Activated CD4-positive, alpha-beta T cell treated with anti-CD3 and anti-CD28 coated beads for 1 hour (primary cell): ENCODE data around the gene PHKG1.
A peak's percentile ranks its signal among the peaks of the same experiment; 100 is the strongest.
"Not testable (repeated sequence)": the region's sequence is repeated elsewhere in the genome, so short reads cannot be mapped to it uniquely, and the experiment has no call there.

Experiments
- DNase-seq: peaks from one replicate; pipeline ENCODE4 v3.0.0-alpha.2; 2020

The PHKG1 gene

GRCh38 chr7:56033671-56034432, 58.9 kb downstream of the PHKG1 start:
- peak; percentile 58 for DNase-seq

- not testable (repeated sequence) for DNase-seq
Observed at GRCh38 chr7:56032578-56032977, 60.2 kb downstream of the PHKG1 start.

- not testable (repeated sequence) for DNase-seq
Observed at GRCh38 chr7:56031556-56031955, 61.2 kb downstream of the PHKG1 start.

- DNase-seq = no peak
Observed at GRCh38 chr7:56030340-56030739, 62.4 kb downstream of the PHKG1 start.
